Suppressor macrophage treated with lipopolysaccharide for 1 hour (primary cell): ENCODE measurements around the gene GAB1.
A peak's percentile ranks its signal among the peaks of the same experiment; 100 is the strongest.

Experiments used
- DNase-seq, 3 donors: peaks; one replicate each; pipeline ENCODE4 v3.0.0-alpha.2; 2020 to 2022

Gene GAB1

DNA sequence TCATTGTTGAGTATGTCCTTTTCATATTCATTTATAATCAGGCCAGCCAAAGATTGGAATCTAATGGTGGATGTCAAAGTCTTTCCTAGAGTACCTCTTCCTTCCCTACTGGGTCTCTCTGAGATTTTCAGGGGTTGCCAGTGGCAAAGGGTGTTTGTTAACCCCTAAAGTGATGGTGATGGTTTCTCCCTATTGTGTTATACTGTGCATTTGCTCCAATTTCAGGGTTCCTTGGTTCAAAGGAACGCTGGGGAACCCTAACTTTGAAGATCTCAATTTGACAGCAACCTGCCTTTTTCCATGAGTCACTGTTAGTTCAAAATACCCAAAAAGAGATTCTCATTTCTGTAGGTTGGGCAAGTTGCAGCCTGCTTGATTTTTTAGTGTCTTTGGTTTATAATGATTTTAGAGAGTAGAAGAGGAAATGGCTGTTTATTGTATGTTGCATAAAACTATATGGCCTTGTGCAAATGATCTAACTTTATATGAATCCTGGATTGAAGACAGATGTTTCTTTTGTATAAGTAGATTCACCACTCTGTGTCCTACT, 23.0 kb downstream of the GAB1 start:
- peak in 1 of 3 donors; percentile 7 for DNase-seq

DNA sequence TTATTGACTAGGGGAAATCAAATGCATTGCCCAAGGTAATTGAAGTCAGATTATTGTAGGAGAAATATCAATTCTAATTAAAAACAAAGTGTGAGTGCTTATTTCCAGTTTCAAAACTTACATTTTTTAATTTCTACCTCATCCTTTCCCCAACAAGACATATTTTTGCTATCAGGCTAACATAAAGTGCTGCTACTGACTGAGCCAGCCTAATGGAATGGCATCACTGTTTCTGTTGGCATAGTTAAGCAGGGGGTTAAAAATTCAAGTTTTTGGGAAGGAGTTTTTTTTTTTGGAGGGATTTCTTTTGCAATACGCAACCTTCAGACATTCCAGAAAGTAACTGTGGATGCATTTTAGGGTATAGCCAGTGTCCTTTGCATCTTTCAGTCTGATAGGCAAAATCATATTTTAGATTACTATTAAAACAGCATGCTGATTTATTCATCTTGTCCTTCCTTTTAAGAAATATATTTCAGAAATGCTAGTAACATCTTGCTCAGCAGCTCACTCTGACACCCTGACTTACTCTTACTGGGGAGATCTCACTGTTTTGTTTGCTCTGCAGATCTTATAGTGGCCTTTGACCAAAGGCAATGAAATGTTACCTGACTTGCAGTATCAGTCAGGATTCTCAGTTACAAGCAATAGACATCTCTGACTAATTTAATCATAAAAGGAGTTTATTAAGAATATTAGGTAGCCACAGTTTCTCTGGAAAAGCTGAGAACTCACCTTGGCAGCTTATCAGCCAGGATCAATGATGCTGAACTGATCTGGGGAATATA, 24.4 kb downstream of the GAB1 start:
- DNase-seq, result no peak

DNA sequence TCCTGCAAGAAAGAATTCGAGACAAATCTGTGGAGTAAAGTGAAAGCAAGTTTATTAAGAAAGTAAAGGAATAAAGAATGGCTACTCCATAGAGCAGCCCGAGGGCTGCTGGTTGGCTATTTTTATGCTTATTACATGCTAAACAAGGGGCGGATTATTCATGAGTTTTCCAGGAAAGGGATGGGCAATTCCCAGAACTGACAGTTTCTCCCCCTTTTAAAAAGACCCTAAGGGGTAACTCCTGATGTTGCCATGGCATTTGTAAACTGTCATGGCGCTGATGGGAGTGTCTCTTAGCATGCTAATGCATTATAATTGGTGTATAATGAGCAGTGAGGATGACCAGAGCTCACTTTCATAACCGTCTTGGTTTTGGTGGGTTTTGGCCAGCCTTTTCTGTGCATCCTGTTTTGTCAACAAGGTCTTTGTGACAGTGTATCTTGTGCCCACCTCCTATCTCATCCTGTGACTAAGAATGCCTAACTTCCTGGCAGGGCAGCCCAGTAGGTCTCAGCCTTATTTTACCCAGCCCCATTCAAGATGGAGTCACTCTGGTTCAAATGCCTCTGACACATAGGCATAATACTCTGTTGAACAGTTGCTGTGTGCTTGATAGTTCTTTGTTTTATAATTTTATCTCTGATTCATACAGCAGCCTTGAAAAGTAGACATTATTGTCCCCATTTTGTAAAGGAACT, 25.8 kb downstream of the GAB1 start:
- DNase-seq, result no peak

DNA sequence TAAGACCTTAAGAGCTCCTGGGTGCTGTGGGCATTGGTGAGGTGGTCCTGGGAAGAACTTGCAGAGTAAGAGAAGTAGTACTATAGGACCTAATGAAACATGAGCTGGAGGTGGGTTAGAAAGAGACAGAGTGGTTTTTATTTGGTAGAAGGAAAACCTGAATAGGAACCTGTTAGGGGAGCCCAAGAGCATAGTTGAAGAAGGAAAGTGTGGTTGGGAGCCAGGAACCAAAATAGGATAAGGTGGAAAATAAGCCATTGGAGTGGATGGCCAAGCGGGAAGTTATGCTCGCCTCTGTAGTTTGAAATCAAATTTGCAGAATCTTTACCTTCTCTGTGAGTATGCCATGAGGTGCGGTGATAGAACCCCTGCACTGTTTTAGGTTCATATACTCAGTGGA, 26.7 kb downstream of the GAB1 start:
- DNase-seq, result no peak

DNA sequence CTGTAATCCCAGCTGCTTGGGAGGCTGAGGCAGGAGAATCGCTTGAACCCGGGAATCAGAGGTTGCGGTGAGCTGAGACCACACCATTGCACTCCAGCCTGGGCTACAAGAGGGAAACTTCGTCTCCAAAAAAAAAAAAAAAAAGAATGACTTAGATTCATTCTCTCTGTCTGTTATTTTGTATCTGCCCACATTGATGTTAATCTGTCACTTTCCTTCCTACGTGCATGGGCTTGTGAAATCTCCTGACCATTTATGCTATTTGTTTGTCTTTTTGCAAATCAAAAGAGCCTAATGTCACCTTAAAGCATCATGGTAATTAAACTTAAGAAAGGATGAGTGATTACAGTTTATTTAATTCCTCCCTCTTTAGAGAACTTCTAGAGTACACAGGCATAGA, 27.4 kb downstream of the GAB1 start:
- no peak for DNase-seq

DNA sequence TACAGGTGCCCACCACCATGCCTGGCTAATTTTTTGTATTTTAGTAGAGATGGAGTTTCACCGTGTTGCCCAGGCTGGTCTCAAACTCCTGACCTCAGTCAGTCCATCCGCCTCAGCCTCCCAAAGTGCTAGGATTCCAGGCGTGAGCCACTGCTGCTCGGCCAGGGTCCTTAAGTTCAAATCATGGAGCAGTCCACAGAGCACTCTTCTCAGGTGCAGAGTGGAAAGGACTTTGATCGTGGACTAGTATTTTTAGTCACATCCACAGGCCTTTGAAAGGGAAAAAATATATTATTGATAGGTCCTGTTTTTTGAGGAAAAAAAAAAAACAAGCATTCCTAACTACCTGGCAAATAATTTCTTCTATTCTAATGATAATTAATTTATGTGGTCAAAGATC, 31.2 kb downstream of the GAB1 start:
- DNase-seq, result no peak

DNA sequence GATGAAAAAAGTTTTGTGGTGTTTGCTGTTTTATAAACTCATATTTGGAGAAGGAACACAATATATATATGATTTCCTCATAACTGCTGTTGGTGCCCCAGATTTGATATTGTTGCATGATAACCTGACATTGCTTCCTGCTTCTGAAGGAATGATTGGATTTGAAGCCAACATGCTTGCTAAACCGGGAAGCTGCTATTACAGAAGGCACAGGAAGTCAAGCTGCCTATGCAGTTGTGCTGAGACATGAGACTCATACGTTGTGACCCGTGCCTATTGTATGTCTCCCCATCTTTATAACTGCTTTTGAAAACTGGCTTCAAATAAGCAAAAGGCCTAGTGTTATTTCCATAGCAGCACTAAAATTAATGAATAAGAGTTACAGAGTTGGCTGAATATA, 32.9 kb downstream of the GAB1 start:
- DNase-seq, result peak; percentile 25 to 39 (median 26)

DNA sequence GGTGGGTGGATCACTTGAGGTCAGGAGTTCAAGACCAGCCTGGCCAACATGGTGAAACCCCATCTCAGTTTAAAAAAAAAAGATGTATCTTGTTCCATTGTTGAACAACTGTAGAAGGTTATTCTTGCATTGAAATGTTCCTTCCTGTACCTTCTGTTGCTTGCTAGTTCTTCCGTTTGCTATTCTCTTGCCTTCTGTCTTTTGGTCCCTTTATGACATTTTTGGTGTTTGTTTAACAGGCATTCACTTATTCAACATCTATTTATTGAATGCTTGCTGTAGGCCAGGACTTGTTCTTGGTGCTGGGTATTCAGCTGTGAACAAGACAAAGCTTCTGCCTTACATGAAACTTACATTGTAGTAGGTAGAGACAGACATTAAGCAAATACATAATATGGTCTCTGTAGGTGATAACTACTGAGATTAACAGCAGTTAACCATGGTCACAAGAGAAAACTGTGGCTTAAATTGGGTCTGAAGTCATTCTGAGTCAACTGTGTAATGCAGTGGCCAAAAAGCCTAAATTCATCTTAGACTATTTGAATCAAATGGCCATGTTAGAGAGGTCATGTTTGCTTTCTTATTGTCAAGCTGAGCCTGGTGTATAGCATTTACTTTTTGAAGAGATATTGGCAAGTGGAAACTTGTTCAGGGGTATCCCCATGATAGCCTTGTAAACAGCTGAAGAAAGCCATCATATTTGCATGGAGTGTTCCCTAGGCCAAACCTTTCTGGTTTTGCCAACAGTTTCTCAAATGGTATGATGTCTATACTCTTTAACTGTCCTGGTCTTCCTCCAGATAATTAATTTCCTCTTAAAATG, 35.6 kb downstream of the GAB1 start:
- no peak for DNase-seq

DNA sequence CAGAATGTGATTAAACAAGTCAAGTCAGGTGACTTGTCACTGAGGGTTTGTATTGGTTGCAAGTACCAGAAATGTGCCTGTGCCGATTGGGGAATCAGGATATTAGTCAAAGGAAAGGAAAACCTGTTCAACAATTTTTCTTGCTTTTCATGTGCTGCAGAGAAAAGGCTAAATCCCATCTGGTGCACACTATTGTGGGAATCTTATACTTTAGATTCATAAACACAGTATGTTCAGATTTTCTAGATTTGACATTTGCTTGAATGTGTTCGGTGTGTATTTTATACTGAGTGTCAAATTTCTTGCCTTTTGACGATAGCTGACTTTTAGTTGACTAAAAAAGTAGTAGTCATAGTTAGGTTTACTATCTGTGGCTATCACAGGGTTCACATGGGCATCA, 37.6 kb downstream of the GAB1 start:
- no peak for DNase-seq

DNA sequence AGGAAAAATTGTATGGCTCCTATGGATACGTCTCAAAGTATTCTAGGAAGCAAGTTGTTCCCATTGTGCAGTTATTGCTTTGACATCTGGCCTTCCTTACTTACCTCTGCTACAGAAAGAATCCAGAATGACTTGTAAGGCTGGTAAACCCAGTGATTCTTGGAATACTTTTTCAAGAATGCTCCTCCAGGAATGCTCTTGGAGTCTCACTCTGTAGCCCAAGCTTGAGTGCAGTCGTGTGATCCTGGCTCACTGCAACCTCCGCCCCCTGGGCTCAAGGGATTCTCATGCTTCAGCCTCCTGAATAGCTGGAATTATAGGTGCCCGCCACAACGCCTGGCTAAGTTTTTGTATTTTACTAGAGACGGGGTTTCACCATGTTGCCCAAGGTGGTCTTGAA, 38.1 kb downstream of the GAB1 start:
- DNase-seq, result no peak

DNA sequence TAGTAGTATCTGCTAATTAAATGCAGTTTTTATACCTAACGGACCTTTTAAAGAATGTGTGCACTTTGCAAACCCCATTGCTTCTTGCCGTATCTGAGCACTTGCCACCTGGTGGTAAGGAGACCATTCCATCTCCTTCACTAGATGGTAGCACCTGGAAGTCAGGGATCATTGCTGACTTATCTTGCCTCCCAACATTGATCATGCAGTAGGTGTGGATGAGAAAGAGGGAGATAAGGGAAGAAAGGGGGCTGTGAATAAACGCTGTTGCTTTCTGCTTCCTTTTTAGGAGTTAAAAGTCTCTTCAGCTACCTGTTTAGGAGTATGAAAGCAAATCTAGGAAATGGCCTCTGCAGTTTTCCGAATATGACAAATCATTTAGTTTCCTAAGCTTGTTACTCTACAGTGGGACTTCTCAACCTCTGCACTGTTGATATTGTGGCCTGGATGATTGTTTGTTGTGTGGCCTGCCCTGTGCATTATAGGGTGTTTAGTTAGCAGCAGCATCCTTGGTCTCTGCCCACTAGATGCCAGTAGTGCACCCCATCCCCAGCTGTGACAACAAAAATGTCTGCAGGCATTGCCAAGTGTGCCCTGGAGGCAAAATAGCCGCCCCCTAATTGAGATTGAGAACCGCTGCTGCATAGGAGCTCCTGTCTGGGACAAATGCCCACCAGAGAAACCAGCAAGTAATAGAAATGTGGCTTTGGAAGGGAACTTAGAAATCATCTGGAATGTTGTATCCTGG, 38.8 kb downstream of the GAB1 start:
- peak; percentile 22 to 46 (median 37) for DNase-seq

DNA sequence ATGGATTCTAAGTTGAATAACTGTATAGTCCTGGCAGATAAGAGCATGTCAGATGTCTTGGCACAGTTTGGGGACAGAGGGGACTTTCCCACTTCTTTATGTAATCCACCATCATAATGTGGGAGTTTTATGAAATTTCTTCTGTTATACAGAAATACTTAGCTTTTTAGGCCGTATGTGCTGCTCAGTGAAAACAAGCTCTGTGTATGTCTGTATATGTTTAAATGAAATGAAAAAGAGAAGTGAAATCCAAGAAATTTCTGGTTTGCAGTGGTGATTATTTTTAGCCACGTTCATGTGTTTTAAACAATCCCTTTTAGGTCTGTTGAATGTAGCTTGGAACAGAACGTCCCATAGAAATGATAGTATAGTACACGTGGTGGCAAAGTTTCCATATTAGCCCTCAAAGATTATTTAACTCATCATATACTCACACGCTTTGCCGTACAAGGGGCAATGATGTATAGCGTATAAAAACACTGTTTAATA, 41.0 kb downstream of the GAB1 start:
- DNase-seq, result peak; percentile 58 to 79 (median 77)

DNA sequence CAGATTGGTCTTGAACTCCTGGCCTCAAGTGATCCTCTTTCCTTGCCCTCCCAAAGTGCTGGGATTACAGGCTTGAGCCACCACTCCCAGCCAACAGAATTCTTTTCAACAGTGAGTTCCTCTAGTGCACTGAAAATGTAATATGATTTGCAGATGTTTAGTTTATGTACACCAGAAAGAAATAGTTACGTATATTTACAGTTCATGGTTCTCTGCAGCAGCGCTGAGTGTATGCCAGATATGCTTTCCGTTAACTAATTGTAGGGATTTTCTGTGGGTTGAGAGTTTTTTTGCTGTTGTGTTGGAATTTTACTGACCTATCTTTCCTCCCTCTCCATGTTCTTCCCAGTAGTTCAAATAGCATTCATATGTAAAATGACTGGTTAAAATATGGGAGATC, 44.0 kb downstream of the GAB1 start:
- no peak for DNase-seq

DNA sequence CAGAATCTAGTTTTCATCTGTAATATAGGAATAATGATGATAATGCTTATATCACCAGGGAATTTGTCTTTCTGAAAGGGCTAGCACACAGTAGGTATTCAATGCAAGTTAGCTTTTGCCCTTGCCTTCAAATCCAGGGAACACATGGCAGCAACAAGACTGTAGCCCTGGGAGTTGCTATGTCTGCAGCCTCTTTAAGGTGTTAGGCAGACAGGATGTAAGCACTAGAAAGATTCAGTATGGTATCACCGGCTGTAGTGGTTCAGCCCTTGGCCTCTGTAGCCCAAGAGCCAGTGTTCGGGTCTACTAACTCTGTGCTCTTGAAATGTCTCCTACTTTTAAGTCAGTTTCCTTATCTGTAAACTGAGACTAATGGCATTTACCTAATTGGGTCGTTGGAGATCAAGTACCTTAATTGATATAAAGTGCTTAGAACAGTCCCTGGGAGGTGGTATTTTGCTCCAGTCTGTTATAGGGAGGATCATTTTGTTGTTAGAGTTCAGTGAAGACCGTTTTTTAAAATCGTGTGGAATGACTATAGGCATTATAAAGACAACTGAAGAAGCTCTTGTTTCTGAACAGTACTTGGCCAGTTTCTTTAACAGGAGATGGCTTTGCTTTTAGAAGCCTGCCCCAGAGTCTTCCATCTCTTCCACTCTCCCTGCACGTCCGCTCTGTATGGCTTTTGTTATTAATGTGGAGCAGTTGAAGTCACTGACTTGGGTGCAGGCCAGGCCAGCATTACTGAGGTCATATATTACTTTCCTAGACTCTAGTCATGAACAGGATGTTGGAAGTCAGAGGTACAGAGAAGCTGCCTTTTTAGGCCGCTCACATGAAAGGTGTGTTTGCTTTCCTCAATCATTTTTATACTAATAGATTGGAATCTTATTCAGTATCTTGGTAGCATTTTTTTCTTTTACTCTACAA, 44.8 kb downstream of the GAB1 start:
- no peak for DNase-seq

DNA sequence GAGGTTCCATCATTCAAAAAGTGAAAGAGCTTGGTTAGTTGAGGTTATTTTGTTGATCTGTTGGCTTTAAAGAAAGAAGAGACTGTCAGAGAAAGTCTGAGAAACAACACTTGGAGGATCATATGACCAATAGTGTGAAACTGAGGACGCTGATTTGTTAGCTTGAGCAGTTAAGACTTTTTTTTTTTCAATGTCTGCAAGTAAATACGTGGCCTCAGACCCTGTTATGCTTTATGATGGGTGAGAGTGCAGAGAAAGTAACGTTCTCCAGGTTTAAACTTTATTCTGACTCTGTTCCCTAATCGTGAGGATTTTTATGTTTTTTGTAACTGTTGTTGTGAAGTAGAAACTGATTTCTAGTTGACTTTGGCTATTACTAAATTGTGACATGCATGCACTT, 45.9 kb downstream of the GAB1 start:
- no peak for DNase-seq

DNA sequence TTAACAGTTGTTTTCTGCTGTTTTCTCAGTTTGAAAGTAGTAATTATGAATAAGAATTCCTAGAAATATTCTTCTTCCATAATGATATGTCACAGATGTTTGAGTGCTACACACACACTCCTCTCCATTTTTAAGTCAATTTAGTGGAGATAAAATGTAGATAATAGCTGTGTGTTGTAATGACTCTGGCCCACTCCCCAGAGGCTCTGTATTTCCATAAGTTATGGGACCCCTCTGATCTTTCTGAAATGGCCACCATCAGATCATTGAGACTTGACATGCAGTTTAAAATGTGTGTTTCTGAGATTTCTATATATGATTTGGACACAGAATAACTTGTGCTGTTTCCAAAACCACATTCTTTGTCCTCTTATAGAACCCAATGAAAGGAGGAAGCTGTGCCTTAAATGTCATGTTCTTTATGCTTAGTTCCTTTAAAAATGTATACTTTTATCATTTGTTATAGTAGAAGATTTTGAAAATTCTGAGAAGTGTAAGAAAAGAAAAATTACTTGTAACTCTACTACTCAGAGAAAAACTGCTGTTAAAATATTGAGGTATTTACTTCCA, 46.4 kb downstream of the GAB1 start:
- peak in 2 of 3 donors; percentile 25 to 30 for DNase-seq

DNA sequence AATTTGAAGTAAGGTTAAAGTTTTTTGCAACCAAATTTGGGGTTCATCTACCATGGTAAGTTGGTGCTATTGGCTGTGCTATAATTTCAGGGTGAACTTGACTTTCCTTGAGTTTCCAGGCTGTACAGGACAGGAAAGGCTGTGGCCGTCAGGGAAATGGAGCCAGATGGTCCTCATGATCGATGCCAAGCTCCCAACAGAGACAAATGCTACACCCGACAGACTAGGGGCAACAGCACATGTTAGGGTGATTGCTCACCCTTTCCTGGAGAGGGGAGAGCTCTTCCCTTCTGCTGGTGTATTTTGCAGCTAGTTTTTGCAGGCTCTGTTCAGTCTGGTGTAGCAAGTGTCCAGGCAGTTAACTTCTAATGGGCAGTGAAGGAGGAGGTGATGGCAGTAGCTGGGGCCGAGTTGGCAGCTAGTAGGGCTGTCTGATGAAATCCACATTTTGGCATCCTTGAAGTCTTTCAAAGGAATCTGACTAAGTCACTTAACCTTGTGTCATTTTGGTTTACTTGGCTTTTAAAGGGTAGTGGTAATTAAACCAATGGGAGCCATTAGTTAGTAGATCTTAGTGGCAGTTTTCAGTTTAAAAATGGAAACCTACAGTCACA, 47.8 kb downstream of the GAB1 start:
- no peak for DNase-seq

DNA sequence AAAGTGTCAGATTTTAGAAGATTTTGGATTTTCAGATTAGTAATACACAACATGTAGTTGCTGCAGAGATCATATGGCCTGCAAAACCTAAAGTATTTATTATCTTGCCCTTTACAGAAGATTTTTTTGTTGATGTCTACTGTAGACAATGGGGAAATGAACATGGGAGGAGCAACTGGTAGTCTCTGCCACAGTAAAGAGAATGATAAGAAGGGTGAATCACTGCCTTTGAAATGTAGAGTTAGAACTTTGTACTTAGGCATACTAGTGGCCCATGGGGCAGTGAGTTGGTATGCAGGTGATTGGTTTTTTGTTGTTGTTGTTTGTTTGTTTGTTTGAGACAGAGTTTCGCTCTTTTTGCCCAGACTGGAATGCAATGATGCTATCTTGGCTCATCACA, 50.1 kb downstream of the GAB1 start:
- DNase-seq, result no peak

DNA sequence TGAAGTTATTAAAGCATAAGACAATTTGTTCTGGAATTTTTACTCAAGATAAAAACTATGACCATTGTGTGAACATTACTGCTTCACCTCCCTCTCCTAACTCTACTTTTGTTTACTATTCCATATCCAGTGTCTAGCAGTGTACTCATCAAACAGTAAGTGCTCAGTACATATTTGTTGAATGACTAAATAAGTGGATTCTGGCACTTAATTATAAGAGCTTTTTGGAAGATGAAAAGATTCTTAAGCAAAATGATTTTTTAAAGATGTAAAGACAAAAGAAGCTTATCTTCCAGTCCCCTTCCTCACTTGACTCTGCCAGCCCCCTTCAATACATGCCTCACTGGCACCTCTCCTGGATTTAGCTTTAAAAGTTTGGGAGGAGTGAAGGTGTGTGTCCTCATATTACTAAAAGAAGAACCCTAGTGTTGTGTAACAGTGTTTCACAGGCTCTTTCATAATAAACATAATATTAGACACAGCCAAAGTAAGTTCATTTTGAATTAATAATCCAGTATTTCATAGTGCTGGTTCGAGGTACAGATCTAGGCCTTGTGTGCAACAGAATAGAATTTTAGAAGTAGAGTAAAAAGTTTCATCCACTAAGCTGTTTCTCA, 53.0 kb downstream of the GAB1 start:
- no peak for DNase-seq

DNA sequence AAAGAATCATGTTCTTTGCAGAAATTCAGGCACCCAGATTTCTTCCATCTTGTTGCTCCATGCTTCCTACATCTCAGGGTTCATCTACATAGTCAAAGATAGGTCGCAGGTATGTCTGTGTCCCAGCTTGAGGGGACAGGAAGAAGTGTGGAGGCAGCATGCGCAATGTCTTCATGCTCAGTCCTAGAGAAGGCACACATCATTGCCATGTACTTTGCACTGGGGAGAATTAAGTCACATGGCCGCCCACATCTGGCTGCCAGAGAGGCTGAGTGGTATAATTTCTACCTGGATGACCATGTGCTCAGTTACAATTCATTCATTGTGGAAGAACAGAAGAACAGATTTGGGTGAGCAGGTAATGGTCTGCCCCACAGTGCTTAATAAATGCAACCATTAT, 54.1 kb downstream of the GAB1 start:
- DNase-seq, result no peak
